Ascending aorta (tissue), 2 donors: ENCODE results near the gene TRIM2. TPM values are rescaled to one million over a fixed set of nuclear protein-coding genes. Genes with fewer than 3 reads are reported as not detected.

ENCODE experiments used
- DNase-seq, 2 donors: peaks; one replicate each; pipeline ENCODE4 v3.0.0-alpha.2; 2019; ENCODE audit warnings: low spot score in 2 of 2
- H3K27ac ChIP-seq, 2 donors: fragments of 200-600 bp; sonication (generic); one replicate each; pipeline ENCODE4 v1.5.1; 2016 to 2017; ENCODE audit warnings: mild to moderate bottlenecking in 1 of 2
- H3K27me3 ChIP-seq: fragments of 200-600 bp; sonication (generic); one replicate; pipeline ENCODE4 v1.5.1; 2017
- H3K36me3 ChIP-seq, 2 donors: fragments of 200-600 bp; sonication (generic); one replicate each; pipeline ENCODE4 v1.5.1; 2016
- H3K4me1 ChIP-seq, 2 donors: fragments of 200-600 bp; sonication (generic); one replicate each; pipeline ENCODE4 v1.5.1; 2016 to 2017; ENCODE audit warnings: mild to moderate bottlenecking in 1 of 2
- H3K4me3 ChIP-seq, 2 donors: fragments of 200-600 bp; sonication (generic); one replicate each; pipeline ENCODE4 v1.5.1; 2016 to 2017; ENCODE audit warnings: mild to moderate bottlenecking in 1 of 2
- H3K9me3 ChIP-seq, 2 donors: fragments of 200-600 bp; sonication (generic); one replicate each; pipeline ENCODE4 v1.5.1; 2016
- CTCF ChIP-seq, 3 experiments: fragments of 200-600 bp in 2 of 3; fragments of 450-650 bp in 1 of 3; sonication (generic) in 2 of 3; IDR thresholded peaks; one replicate each; pipeline ENCODE4 v1.5.1; 2016 to 2019; ENCODE audit warnings: antibody characterized with exemption in 3 of 3, mild to moderate bottlenecking in 1 of 3, moderate library complexity in 1 of 3
- intact Hi-C: fragments of 100-400 bp; cut with DNase I; formaldehyde crosslinking; loops from one replicate; pipeline ENCODE4 v1.15.1; 2023
- total RNA-seq: library from RNA; depleted of rRNA; stranded (reverse); fragments of >200 nt; gene quantifications from one replicate; pipeline ENCODE4 v1.1.0, GENCODE V29; 2016

The TRIM2 gene
- total RNA-seq, 1 donor from 2014 or later: 33.3 TPM

- no peak for DNase-seq
- intact Hi-C loops: no loop called here
- Histone ChIP-seq H3K27ac (no peak overlapping the region), H3K27me3 (no peaks in the 10 kb centered on the region), H3K4me3 (no peak overlapping the region), H3K36me3 (no peaks in the 10 kb centered on the region), H3K9me3 (peaks cover 0 to 5% of the 10 kb centered on the region in 2 donors), H3K4me1 (no peaks in the 10 kb centered on the region)
- no peak for TF ChIP-seq CTCF (IDR thresholded peaks at IDR 0.05)
Measured at GRCh38 chr4:153372967-153373562, 168.8 kb downstream of the TRIM2 start.

GRCh38 chr4:153374442-153374841 is 170.2 kb downstream of the TRIM2 start:
- no peaks in the 10 kb centered on the region for H3K27me3 ChIP-seq
- no peaks in the 10 kb centered on the region for H3K4me1 ChIP-seq
- no peak for TF ChIP-seq CTCF (IDR thresholded peaks at IDR 0.05)
- no peak for DNase-seq
- H3K4me3 ChIP-seq: no peak overlapping the region
- H3K9me3 ChIP-seq: peaks cover 0 to 5% of the 10 kb centered on the region in 2 donors
- intact Hi-C loops: no loop called here
- no peak overlapping the region for H3K27ac ChIP-seq
- H3K36me3 ChIP-seq: no peaks in the 10 kb centered on the region

- H3K9me3 ChIP-seq: peaks cover 0 to 5% of the 10 kb centered on the region in 2 donors
- no peaks in the 10 kb centered on the region for H3K27me3 ChIP-seq
- TF ChIP-seq CTCF (IDR thresholded peaks at IDR 0.05): no peak
- no peak for DNase-seq
- H3K4me1 ChIP-seq: no peaks in the 10 kb centered on the region
- H3K27ac ChIP-seq: no peak overlapping the region
- intact Hi-C loops: no loop called here
- H3K36me3 ChIP-seq: no peaks in the 10 kb centered on the region
- no peak overlapping the region for H3K4me3 ChIP-seq
Measured at GRCh38 chr4:153375303-153375702, 171.1 kb downstream of the TRIM2 start.

- no peaks in the 10 kb centered on the region for H3K9me3 ChIP-seq
- H3K27ac ChIP-seq: no peak overlapping the region
- DNase-seq: no peak
- no peaks in the 10 kb centered on the region for H3K36me3 ChIP-seq
- no peak for TF ChIP-seq CTCF (IDR thresholded peaks at IDR 0.05)
- H3K27me3 ChIP-seq: no peaks in the 10 kb centered on the region
- no peak overlapping the region for H3K4me3 ChIP-seq
- H3K4me1 ChIP-seq: no peaks in the 10 kb centered on the region
- intact Hi-C loops: no loop called here
Measured at GRCh38 chr4:153383131-153383530, 178.9 kb downstream of the TRIM2 start.

GRCh38 chr4:153384160-153384559 is 179.9 kb downstream of the TRIM2 start:
- Histone ChIP-seq H3K4me1 (no peaks in the 10 kb centered on the region), H3K36me3 (no peaks in the 10 kb centered on the region), H3K27me3 (no peaks in the 10 kb centered on the region), H3K4me3 (no peak overlapping the region), H3K9me3 (no peaks in the 10 kb centered on the region), H3K27ac (no peak overlapping the region)
- no peak for TF ChIP-seq CTCF (IDR thresholded peaks at IDR 0.05)
- no peak for DNase-seq
- intact Hi-C loops: no loop called here

GRCh38 chr4:153385784-153386183 is 181.5 kb downstream of the TRIM2 start:
- H3K27me3 ChIP-seq: no peaks in the 10 kb centered on the region
- H3K36me3 ChIP-seq: no peaks in the 10 kb centered on the region
- TF ChIP-seq CTCF (IDR thresholded peaks at IDR 0.05): no peak
- no peaks in the 10 kb centered on the region for H3K9me3 ChIP-seq
- no peak for DNase-seq
- H3K27ac ChIP-seq: no peak overlapping the region
- H3K4me3 ChIP-seq: no peak overlapping the region
- intact Hi-C loops: no loop called here
- H3K4me1 ChIP-seq: no peaks in the 10 kb centered on the region
